Lower leg skin (tissue), 4 donors: ENCODE results near the gene CMIP. TPM values are rescaled to one million over a fixed set of nuclear protein-coding genes. Genes with fewer than 3 reads are reported as not detected.

Source experiments
- DNase-seq, 2 donors: peaks; one replicate each; pipeline ENCODE4 v3.0.0-alpha.2; 2019; ENCODE audit warnings: low spot score in 2 of 2
- H3K4me3 ChIP-seq: fragments of 200-600 bp; sonication (generic); 2 replicates; pipeline ENCODE4 v1.5.1; 2017; ENCODE audit warnings: mild to moderate bottlenecking, low read depth; ENCODE audit not compliant: poor library complexity, severe bottlenecking
- CTCF ChIP-seq, 3 donors: fragments of 450-650 bp; IDR thresholded peaks; one replicate each; pipeline ENCODE4 v1.5.1; 2016; ENCODE audit warnings: antibody characterized with exemption in 3 of 3, mild to moderate bottlenecking in 3 of 3, moderate library complexity in 2 of 3
- POLR2A ChIP-seq, 2 donors: fragments of 450-650 bp; IDR thresholded peaks; one replicate each; pipeline ENCODE4 v1.6.1; 2016 to 2017; ENCODE audit warnings: antibody characterized with exemption in 2 of 2, mild to moderate bottlenecking in 1 of 2, moderate library complexity in 1 of 2
- WGBS, 2 donors: methylation state at CpG; one replicate each; pipeline ENCODE4 v1.1.5; 2018; 5-methylcytosine and 5-hydroxymethylcytosine counted together
- intact Hi-C: fragments of 100-400 bp; cut with DNase I; formaldehyde crosslinking; loops from one replicate; pipeline ENCODE4 v1.15.0; 2023; ENCODE audit warnings: low total_unique reads
- total RNA-seq, 4 donors: library from RNA; depleted of rRNA; stranded (reverse); fragments of >200 nt; gene quantifications; one replicate each; pipeline ENCODE4 v1.1.0, GENCODE V29; 2016

CMIP gene
- total RNA-seq, 4 donors from 2014 or later: 53.7 to 115 (median 77.4) TPM

GRCh38 chr16:81694494-81695280 is 250.1 kb downstream of the CMIP start:
- WGBS, 2 donors: 65% methylated on average over 14 of the region's 14 CpGs
- H3K4me3 ChIP-seq: no peak overlapping the region
- TF ChIP-seq CTCF (IDR thresholded peaks at IDR 0.05) (no peak), POLR2A (IDR thresholded peaks at IDR 0.05) (no peak)
- DNase-seq: no peak
- intact Hi-C loops: no loop called here

GRCh38 chr16:81695321-81696165 is 250.9 kb downstream of the CMIP start:
- WGBS, 2 donors: 39 to 41% methylated on average over 10 of the region's 10 CpGs
- no peak for DNase-seq
- H3K4me3 ChIP-seq: no peak overlapping the region
- TF ChIP-seq CTCF (IDR thresholded peaks at IDR 0.05) (no peak), POLR2A (IDR thresholded peaks at IDR 0.05) (no peak)
- intact Hi-C loops: no loop called here

GRCh38 chr16:81696166-81696960 is 251.8 kb downstream of the CMIP start:
- TF ChIP-seq CTCF (IDR thresholded peaks at IDR 0.05): no peak
- no peak for TF ChIP-seq POLR2A (IDR thresholded peaks at IDR 0.05)
- H3K4me3 ChIP-seq: no peak overlapping the region
- DNase-seq: no peak
- WGBS, 2 donors: 52 to 60% methylated on average over 22 of the region's 22 CpGs
- intact Hi-C loops: no loop called here

- TF ChIP-seq POLR2A (IDR thresholded peaks at IDR 0.05): no peak
- DNase-seq: no peak
- H3K4me3 ChIP-seq: no peak overlapping the region
- WGBS, 2 donors: 82 to 86% methylated on average over 12 to 16 of the region's 16 CpGs
- intact Hi-C loops: no loop called here
Observed at GRCh38 chr16:81696961-81697615, 252.5 kb downstream of the CMIP start.

- WGBS, 2 donors: 76 to 86% methylated on average over 32 to 36 of the region's 36 CpGs
- intact Hi-C loops: no loop called here
- no peak overlapping the region for H3K4me3 ChIP-seq
- no peak for DNase-seq
- TF ChIP-seq CTCF (IDR thresholded peaks at IDR 0.05): no peak
- no peak for TF ChIP-seq POLR2A (IDR thresholded peaks at IDR 0.05)
Observed at GRCh38 chr16:81697616-81698309, 253.2 kb downstream of the CMIP start.
